Measurements from ENCODE around the gene TMEM222.

Gene TMEM222

GRCh38 chr1:27314737-27315136 is 7.2 kb upstream of the TMEM222 start:
- no peak for TF ChIP-seq FOXP2 (optimal IDR thresholded peaks at IDR 0.05; ENCODE audit: borderline replicate concordance, extremely low read depth, extremely low read length, insufficient read depth)
- TF ChIP-seq SIN3A (IDR thresholded peaks at IDR 0.05; ENCODE audit: borderline replicate concordance, insufficient read depth, low read length): no peak

GRCh38 chr1:27316860-27317259 is 5.1 kb upstream of the TMEM222 start:
- TF ChIP-seq TAF1 (IDR thresholded peaks at IDR 0.05; ENCODE audit: borderline replicate concordance, insufficient read depth, low read length): no peak
- no peak for TF ChIP-seq REST (IDR thresholded peaks at IDR 0.05; ENCODE audit: insufficient read depth in 1 of 2, low read depth in 2 of 2, low read length in 2 of 2)
- no peak for TF ChIP-seq POLR2AphosphoS5 (IDR thresholded peaks at IDR 0.05; ENCODE audit: low read depth, low read length)
- TF ChIP-seq FOXP2 (optimal IDR thresholded peaks at IDR 0.05; ENCODE audit: borderline replicate concordance, extremely low read depth, extremely low read length, insufficient read depth): no peak
- no peak for TF ChIP-seq SIN3A (IDR thresholded peaks at IDR 0.05; ENCODE audit: borderline replicate concordance, insufficient read depth, low read length)

- no peak for TF ChIP-seq FOXP2 (optimal IDR thresholded peaks at IDR 0.05; ENCODE audit: borderline replicate concordance, extremely low read depth, extremely low read length, insufficient read depth)
- TF ChIP-seq POLR2AphosphoS5 (IDR thresholded peaks at IDR 0.05; ENCODE audit: low read depth, low read length): no peak
- no peak for TF ChIP-seq TAF1 (IDR thresholded peaks at IDR 0.05; ENCODE audit: borderline replicate concordance, insufficient read depth, low read length)
- no peak for TF ChIP-seq REST (IDR thresholded peaks at IDR 0.05; ENCODE audit: insufficient read depth in 1 of 2, low read depth in 2 of 2, low read length in 2 of 2)
- TF ChIP-seq SIN3A (IDR thresholded peaks at IDR 0.05; ENCODE audit: borderline replicate concordance, insufficient read depth, low read length): no peak
These were observed 3.8 kb upstream of the TMEM222 start for GRCh38 chr1:27318136-27318535.

- TF ChIP-seq FOXP2 (optimal IDR thresholded peaks at IDR 0.05; ENCODE audit: borderline replicate concordance, extremely low read depth, extremely low read length, insufficient read depth) (no peak), SIN3A (IDR thresholded peaks at IDR 0.05; ENCODE audit: borderline replicate concordance, insufficient read depth, low read length) (no peak), TAF1 (IDR thresholded peaks at IDR 0.05; ENCODE audit: borderline replicate concordance, insufficient read depth, low read length) (no peak), POLR2AphosphoS5 (IDR thresholded peaks at IDR 0.05; ENCODE audit: low read depth, low read length) (no peak), REST (IDR thresholded peaks at IDR 0.05; ENCODE audit: insufficient read depth in 1 of 2, low read depth in 2 of 2, low read length in 2 of 2) (no peak)
These were observed 3.4 kb upstream of the TMEM222 start for GRCh38 chr1:27318596-27318995.

- TF ChIP-seq POLR2AphosphoS5 (IDR thresholded peaks at IDR 0.05; ENCODE audit: low read depth, low read length): no peak; the same call in 1 of the 2 replicates
- no peak for TF ChIP-seq REST (IDR thresholded peaks at IDR 0.05; ENCODE audit: insufficient read depth in 1 of 2, low read depth in 2 of 2, low read length in 2 of 2)
- TF ChIP-seq TAF1 (IDR thresholded peaks at IDR 0.05; ENCODE audit: borderline replicate concordance, insufficient read depth, low read length): no peak
- TF ChIP-seq FOXP2 (optimal IDR thresholded peaks at IDR 0.05; ENCODE audit: borderline replicate concordance, extremely low read depth, extremely low read length, insufficient read depth): no peak
- no peak for TF ChIP-seq SIN3A (IDR thresholded peaks at IDR 0.05; ENCODE audit: borderline replicate concordance, insufficient read depth, low read length)
These were observed 742 bp downstream of the TMEM222 start for GRCh38 chr1:27322569-27323240.

Data from PFSK-1 (cell line).